Suprapubic skin (tissue), 4 donors: Measurements from ENCODE around the gene SUGCT. TPM values are rescaled to one million over a fixed set of nuclear protein-coding genes. Genes with fewer than 3 reads are reported as not detected.

Experiments used
- DNase-seq, 2 donors: peaks; one replicate each; pipeline ENCODE4 v3.0.0-alpha.2; 2019; ENCODE audit warnings: low spot score in 2 of 2
- H3K27ac ChIP-seq: fragments of 200-600 bp; sonication (generic); one replicate; pipeline ENCODE4 v1.5.1; 2019
- H3K27me3 ChIP-seq: fragments of 200-600 bp; sonication (generic); one replicate; pipeline ENCODE4 v1.5.1; 2019
- H3K36me3 ChIP-seq: fragments of 200-600 bp; sonication (generic); one replicate; pipeline ENCODE4 v1.5.1; 2019
- H3K4me1 ChIP-seq: fragments of 200-600 bp; sonication (generic); one replicate; pipeline ENCODE4 v1.5.1; 2019
- H3K4me3 ChIP-seq: fragments of 200-600 bp; sonication (generic); one replicate; pipeline ENCODE4 v1.5.1; 2019; ENCODE audit warnings: mild to moderate bottlenecking
- H3K9me3 ChIP-seq: fragments of 200-600 bp; sonication (generic); one replicate; pipeline ENCODE4 v1.5.1; 2019
- CTCF ChIP-seq, 2 donors: fragments of 200-600 bp in 1 of 2; fragments of 450-650 bp in 1 of 2; sonication (generic) in 1 of 2; IDR thresholded peaks; one replicate each; pipeline ENCODE4 v1.5.1; 2016 to 2019; ENCODE audit warnings: antibody characterized with exemption in 2 of 2, mild to moderate bottlenecking in 1 of 2, moderate library complexity in 1 of 2
- EP300 ChIP-seq: sonication (generic); formaldehyde crosslinking; IDR thresholded peaks from one replicate; pipeline ENCODE4 v1.6.1; 2017; ENCODE audit warnings: antibody characterized with exemption
- POLR2A ChIP-seq, 2 donors: fragments of 450-650 bp; IDR thresholded peaks; one replicate each; pipeline ENCODE4 v1.6.1; 2017; ENCODE audit warnings: antibody characterized with exemption in 2 of 2, mild to moderate bottlenecking in 2 of 2, moderate library complexity in 2 of 2
- POLR2AphosphoS5 ChIP-seq, 3 donors: sonication (generic); formaldehyde crosslinking; IDR thresholded peaks; one replicate each; pipeline ENCODE4 v1.6.1; 2017; ENCODE audit warnings: antibody characterized with exemption in 3 of 3
- WGBS: methylation state at CpG from one replicate; pipeline ENCODE4 v1.1.5; 2018; 5-methylcytosine and 5-hydroxymethylcytosine counted together
- total RNA-seq, 4 donors: library from RNA; depleted of rRNA; stranded (reverse); fragments of >200 nt; gene quantifications; one replicate each; pipeline ENCODE4 v1.1.0, GENCODE V29; 2016

Gene SUGCT
- total RNA-seq, 4 donors from 2014 or later, result 0.73 to 2.2 (median 0.98) TPM; not detected in 1

DNA sequence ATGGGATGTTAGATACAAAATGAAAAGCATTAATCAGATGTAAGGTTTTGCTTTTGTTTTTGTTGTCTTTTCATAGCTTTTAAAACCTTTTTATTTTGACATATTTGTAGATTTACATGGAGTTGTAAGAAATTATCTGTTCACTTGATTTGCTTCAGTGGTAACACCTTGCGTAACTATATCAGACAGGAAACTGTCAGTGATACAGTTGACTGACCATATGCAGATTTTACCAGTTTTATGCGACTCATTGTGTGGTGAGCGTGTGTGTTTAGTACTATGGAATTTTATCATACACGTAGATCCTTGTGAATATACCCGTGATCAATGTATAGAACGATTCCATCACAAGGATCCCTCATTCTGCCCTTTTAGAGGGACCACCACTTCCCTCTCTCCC, 701.4 kb downstream of the SUGCT start:
- Histone ChIP-seq H3K9me3 (peaks cover 4% of the 10 kb centered on the region), H3K27me3 (no peaks in the 10 kb centered on the region), H3K36me3 (no peaks in the 10 kb centered on the region), H3K27ac (no peak overlapping the region), H3K4me1 (no peaks in the 10 kb centered on the region), H3K4me3 (no peak overlapping the region)
- no peak for TF ChIP-seq EP300
- DNase-seq, result no peak
- 32% methylated on average over 6 of the region's 6 CpGs for WGBS

GRCh38 chr7:40839881-40840280, 705.1 kb downstream of the SUGCT start:
- TF ChIP-seq CTCF (IDR thresholded peaks at IDR 0.05) (no peak), POLR2A (IDR thresholded peaks at IDR 0.05) (no peak)
- Histone ChIP-seq H3K4me1 (peaks cover 7% of the 10 kb centered on the region), H3K9me3 (peaks cover 4% of the 10 kb centered on the region), H3K36me3 (no peaks in the 10 kb centered on the region), H3K27ac (no peak overlapping the region), H3K4me3 (no peak overlapping the region), H3K27me3 (no peaks in the 10 kb centered on the region)
- no peak for DNase-seq
- 84% methylated on average over 3 of the region's 3 CpGs for WGBS

GRCh38 chr7:40840990-40841389, 706.2 kb downstream of the SUGCT start:
- H3K9me3 ChIP-seq, result peaks cover 4% of the 10 kb centered on the region
- TF ChIP-seq EP300, result no peak
- TF ChIP-seq CTCF (IDR thresholded peaks at IDR 0.05), result no peak
- TF ChIP-seq POLR2AphosphoS5 (IDR thresholded peaks at IDR 0.05), result no peak
- TF ChIP-seq POLR2A (IDR thresholded peaks at IDR 0.05), result no peak
- H3K27ac ChIP-seq, result no peak overlapping the region
- no peaks in the 10 kb centered on the region for H3K36me3 ChIP-seq
- H3K4me1 ChIP-seq, result peaks cover 7% of the 10 kb centered on the region
- H3K27me3 ChIP-seq, result no peaks in the 10 kb centered on the region
- no peak overlapping the region for H3K4me3 ChIP-seq
- DNase-seq, result no peak

DNA sequence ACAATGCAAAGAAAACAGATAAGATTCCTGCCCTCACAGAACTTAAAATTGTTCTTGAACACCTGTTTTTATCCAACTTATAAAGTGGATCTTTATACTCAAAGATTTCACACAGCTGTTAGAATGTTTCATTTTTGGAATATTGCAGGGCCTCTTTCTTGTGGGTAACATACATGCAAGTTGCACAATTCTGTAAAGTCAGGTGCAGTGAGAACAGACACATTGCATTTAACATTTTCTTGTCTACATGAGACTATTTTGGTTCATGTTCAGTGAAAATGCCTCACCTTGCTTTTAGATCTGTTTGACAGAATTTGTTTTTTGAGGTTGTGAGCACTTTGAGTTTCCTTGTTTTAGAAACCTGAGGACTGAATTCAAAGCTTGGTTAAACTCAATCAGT, 707.8 kb downstream of the SUGCT start:
- H3K9me3 ChIP-seq, result peaks cover 4% of the 10 kb centered on the region
- peaks cover 7% of the 10 kb centered on the region for H3K4me1 ChIP-seq
- no peaks in the 10 kb centered on the region for H3K27me3 ChIP-seq
- no peak overlapping the region for H3K27ac ChIP-seq
- H3K4me3 ChIP-seq, result no peak overlapping the region
- H3K36me3 ChIP-seq, result no peaks in the 10 kb centered on the region
- TF ChIP-seq CTCF (IDR thresholded peaks at IDR 0.05) (no peak), POLR2AphosphoS5 (IDR thresholded peaks at IDR 0.05) (no peak), EP300 (no peak), POLR2A (IDR thresholded peaks at IDR 0.05) (no peak)
- DNase-seq, result no peak

DNA sequence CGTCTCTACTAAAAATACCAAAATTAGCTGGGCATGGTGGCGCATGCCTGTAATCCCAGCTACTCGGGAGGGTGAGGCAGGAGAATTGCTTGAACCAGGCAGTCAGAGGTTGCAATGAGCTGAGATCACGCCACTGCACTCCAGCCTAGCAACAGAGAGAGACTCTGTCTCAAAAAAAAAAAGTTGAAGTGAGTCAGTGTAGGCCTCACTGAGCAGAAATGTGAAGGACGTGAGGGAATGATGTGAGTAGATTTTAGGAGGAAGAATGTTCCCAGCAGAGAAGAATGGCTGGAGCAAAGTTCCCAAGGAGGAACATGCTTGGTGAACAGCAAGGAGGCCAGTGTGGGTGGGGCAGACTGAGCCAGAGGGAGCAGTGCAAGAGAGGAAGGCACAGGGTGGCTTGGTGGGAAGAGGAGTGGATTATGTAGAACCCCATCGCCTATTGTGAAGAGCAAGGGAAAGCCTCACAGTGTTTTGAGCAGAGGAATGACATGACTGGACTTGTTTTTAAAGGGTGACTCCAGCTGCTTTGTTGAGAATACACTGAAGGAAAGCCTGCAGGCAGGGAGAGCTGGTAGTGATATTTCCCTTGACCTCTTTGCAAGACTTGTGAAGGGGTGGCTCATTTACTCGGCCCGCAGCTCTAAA, 708.7 kb downstream of the SUGCT start:
- TF ChIP-seq EP300, result no peak
- no peak for TF ChIP-seq POLR2A (IDR thresholded peaks at IDR 0.05)
- no peak for TF ChIP-seq POLR2AphosphoS5 (IDR thresholded peaks at IDR 0.05)
- no peak for TF ChIP-seq CTCF (IDR thresholded peaks at IDR 0.05)
- no peak overlapping the region for H3K4me3 ChIP-seq
- no peaks in the 10 kb centered on the region for H3K36me3 ChIP-seq
- H3K9me3 ChIP-seq, result peaks cover 4% of the 10 kb centered on the region
- H3K27me3 ChIP-seq, result no peaks in the 10 kb centered on the region
- peaks cover 7% of the 10 kb centered on the region for H3K4me1 ChIP-seq
- WGBS, result 74% methylated on average over 8 of the region's 8 CpGs
- DNase-seq, result no peak
- H3K27ac ChIP-seq, result no peak overlapping the region

DNA sequence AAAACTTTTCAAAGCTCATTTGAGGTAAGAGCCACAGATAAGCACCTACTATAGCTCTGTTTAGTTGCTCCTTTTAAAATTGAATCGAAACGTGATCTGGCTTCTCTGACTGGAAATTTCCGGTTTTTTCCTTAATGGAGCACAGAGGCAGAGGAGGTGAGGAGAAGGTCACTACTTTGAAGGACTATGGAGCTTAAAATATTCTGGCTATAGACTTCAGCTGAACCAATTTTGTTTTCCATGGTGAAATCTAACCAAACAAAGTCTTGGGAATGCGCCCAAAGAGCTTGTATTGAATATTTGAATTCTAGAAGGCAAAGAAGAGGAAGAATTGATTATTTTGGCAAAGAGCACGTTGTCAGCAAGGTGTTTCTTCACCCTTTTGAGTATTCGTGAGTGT, 711.1 kb downstream of the SUGCT start:
- H3K27ac ChIP-seq, result no peak overlapping the region
- WGBS, result 53% methylated on average over 6 of the region's 6 CpGs
- TF ChIP-seq CTCF (IDR thresholded peaks at IDR 0.05) (no peak), POLR2AphosphoS5 (IDR thresholded peaks at IDR 0.05) (no peak), EP300 (no peak), POLR2A (IDR thresholded peaks at IDR 0.05) (no peak)
- H3K4me3 ChIP-seq, result no peak overlapping the region
- no peaks in the 10 kb centered on the region for H3K27me3 ChIP-seq
- H3K4me1 ChIP-seq, result peaks cover 7% of the 10 kb centered on the region
- no peaks in the 10 kb centered on the region for H3K9me3 ChIP-seq
- H3K36me3 ChIP-seq, result no peaks in the 10 kb centered on the region
- DNase-seq, result no peak
